Measurements from ENCODE around the gene CIAO3.

CIAO3 gene

GRCh38 chr16:711084-711483 lies 29.7 kb downstream of the CIAO3 start:
- no peak for DNase-seq (ENCODE audit: low spot score)
- H3K27ac ChIP-seq, result no peak overlapping the region
- H3K4me3 ChIP-seq, result no peak overlapping the region
- no peak for TF ChIP-seq CTCF (IDR thresholded peaks at IDR 0.05)

- TF ChIP-seq CTCF (IDR thresholded peaks at IDR 0.05), result no peak
- no peak for DNase-seq (ENCODE audit: low spot score)
- H3K4me3 ChIP-seq, result no peak overlapping the region
- H3K27ac ChIP-seq, result no peak overlapping the region
Observed at GRCh38 chr16:710500-711075, 30.2 kb downstream of the CIAO3 start.

- no peak overlapping the region for H3K27ac ChIP-seq
- H3K4me3 ChIP-seq, result no peak overlapping the region
- no peak for DNase-seq (ENCODE audit: low spot score)
- no peak for TF ChIP-seq CTCF (IDR thresholded peaks at IDR 0.05)
Observed at GRCh38 chr16:709566-710499, 31.0 kb downstream of the CIAO3 start.

GRCh38 chr16:708959-709358 lies 31.8 kb downstream of the CIAO3 start:
- H3K27ac ChIP-seq, result no peak overlapping the region

GRCh38 chr16:708019-708418 lies 32.8 kb downstream of the CIAO3 start:
- no peak for TF ChIP-seq CTCF (IDR thresholded peaks at IDR 0.05)
- Histone ChIP-seq H3K4me3 (no peak overlapping the region), H3K27ac (no peak overlapping the region)
- no peak for DNase-seq (ENCODE audit: low spot score)

More at GRCh38 chr16:708959-709358, 31.8 kb downstream of the CIAO3 start:
- no peak for DNase-seq (ENCODE audit: low spot score)
- no peak overlapping the region for H3K4me3 ChIP-seq
- TF ChIP-seq CTCF (IDR thresholded peaks at IDR 0.05), result no peak

GRCh38 chr16:707062-707538 lies 33.7 kb downstream of the CIAO3 start:
- Histone ChIP-seq H3K27ac (no peak overlapping the region), H3K4me3 (no peak overlapping the region)
- TF ChIP-seq CTCF (IDR thresholded peaks at IDR 0.05), result no peak
- no peak for DNase-seq (ENCODE audit: low spot score)

All from coronary artery (tissue), 2 donors.